ENCODE data around the gene MMP15.

The MMP15 gene

GRCh38 chr16:57994361-57994760 lies 31.2 kb upstream of the MMP15 start:
- no peak overlapping the region for H3K27ac ChIP-seq (ENCODE audit: low read length, poor library complexity, severe bottlenecking)
- no peak overlapping the region for H2AFZ ChIP-seq (ENCODE audit: low read depth, low read length)
- no peak overlapping the region for H2BK12ac ChIP-seq (ENCODE audit: low read length in 2 of 2)
- H2BK5ac ChIP-seq (ENCODE audit: low read depth, low read length, poor library complexity, severe bottlenecking): no peak overlapping the region
- H3K27me3 ChIP-seq (ENCODE audit: control insufficient read depth in 1 of 2, insufficient read depth in 1 of 2, low read length in 2 of 2): peaks cover 0 to 23% of the 10 kb centered on the region in 2 experiments
- peaks cover 44% of the 10 kb centered on the region for H3K79me1 ChIP-seq (replicated peaks; ENCODE audit: low read length, poor library complexity, severe bottlenecking)
- 100% methylated on average over 2 of the region's 4 CpGs for WGBS
- no peak overlapping the region for H3K18ac ChIP-seq (ENCODE audit: low read depth in 1 of 2, low read length in 2 of 2)
- DNase-seq: no peak
- no peak overlapping the region for H3K4ac ChIP-seq (ENCODE audit: low read depth in 1 of 2, low read length in 2 of 2)
- H3K9me3 ChIP-seq (ENCODE audit: control insufficient read depth, low read length): no peaks in the 10 kb centered on the region
- no peak overlapping the region for H2AK5ac ChIP-seq (ENCODE audit: low read length, severe bottlenecking)
- H3K9ac ChIP-seq (ENCODE audit: low read length): no peak overlapping the region
- H2BK15ac ChIP-seq (ENCODE audit: low read depth, poor library complexity, severe bottlenecking): no peak overlapping the region
- no peak overlapping the region for H3K4me2 ChIP-seq (ENCODE audit: low read length, poor library complexity, severe bottlenecking)
- no peak overlapping the region for H3K14ac ChIP-seq (ENCODE audit: low read length in 2 of 2)
- no peak overlapping the region for H3K23ac ChIP-seq (ENCODE audit: low read length in 2 of 2)
- peaks cover 27% of the 10 kb centered on the region for H3K4me1 ChIP-seq (ENCODE audit: control insufficient read depth, insufficient read depth, low read depth, low read length)
- H2BK120ac ChIP-seq (ENCODE audit: low read depth, low read length): no peak overlapping the region
- H4K91ac ChIP-seq (ENCODE audit: low read length): no peak overlapping the region
- peaks cover 41 to 57% of the 10 kb centered on the region in 2 experiments for H3K36me3 ChIP-seq (ENCODE audit: control insufficient read depth in 1 of 2, insufficient read depth in 2 of 2, low read depth in 1 of 2, low read length in 2 of 2)
- H4K8ac ChIP-seq (ENCODE audit: low read length): no peak overlapping the region
- no peak overlapping the region for H3K4me3 ChIP-seq (ENCODE audit: insufficient read depth in 1 of 2, low read depth in 1 of 2, low read length in 2 of 2)

GRCh38 chr16:57994778-57995177 lies 30.8 kb upstream of the MMP15 start:
- Histone ChIP-seq H3K9ac (ENCODE audit: low read length) (no peak overlapping the region), H3K4ac (ENCODE audit: low read depth in 1 of 2, low read length in 2 of 2) (no peak overlapping the region), H2BK120ac (ENCODE audit: low read depth, low read length) (no peak overlapping the region), H2AFZ (ENCODE audit: low read depth, low read length) (no peak overlapping the region), H2BK5ac (ENCODE audit: low read depth, low read length, poor library complexity, severe bottlenecking) (no peak overlapping the region), H2BK12ac (ENCODE audit: low read length in 2 of 2) (no peak overlapping the region), H2BK15ac (ENCODE audit: low read depth, poor library complexity, severe bottlenecking) (no peak overlapping the region), H3K23ac (ENCODE audit: low read length in 2 of 2) (no peak overlapping the region), H3K79me1 (replicated peaks; ENCODE audit: low read length, poor library complexity, severe bottlenecking) (peaks cover 44% of the 10 kb centered on the region), H3K18ac (ENCODE audit: low read depth in 1 of 2, low read length in 2 of 2) (no peak overlapping the region), H2AK5ac (ENCODE audit: low read length, severe bottlenecking) (no peak overlapping the region), H3K4me2 (ENCODE audit: low read length, poor library complexity, severe bottlenecking) (no peak overlapping the region), H3K9me3 (ENCODE audit: control insufficient read depth, low read length) (no peaks in the 10 kb centered on the region), H3K4me1 (ENCODE audit: control insufficient read depth, insufficient read depth, low read depth, low read length) (peaks cover 31% of the 10 kb centered on the region), H3K36me3 (ENCODE audit: control insufficient read depth in 1 of 2, insufficient read depth in 2 of 2, low read depth in 1 of 2, low read length in 2 of 2) (peaks cover 41 to 57% of the 10 kb centered on the region in 2 experiments), H3K27me3 (ENCODE audit: control insufficient read depth in 1 of 2, insufficient read depth in 1 of 2, low read length in 2 of 2) (peaks cover 0 to 19% of the 10 kb centered on the region in 2 experiments), H3K4me3 (ENCODE audit: insufficient read depth in 1 of 2, low read depth in 1 of 2, low read length in 2 of 2) (no peak overlapping the region), H4K91ac (ENCODE audit: low read length) (no peak overlapping the region), H3K14ac (ENCODE audit: low read length in 2 of 2) (no peak overlapping the region), H4K8ac (ENCODE audit: low read length) (no peak overlapping the region), H3K27ac (ENCODE audit: low read length, poor library complexity, severe bottlenecking) (no peak overlapping the region)
- 51% methylated on average over 4 of the region's 4 CpGs for WGBS
- peak; percentile 49 for DNase-seq

DNA sequence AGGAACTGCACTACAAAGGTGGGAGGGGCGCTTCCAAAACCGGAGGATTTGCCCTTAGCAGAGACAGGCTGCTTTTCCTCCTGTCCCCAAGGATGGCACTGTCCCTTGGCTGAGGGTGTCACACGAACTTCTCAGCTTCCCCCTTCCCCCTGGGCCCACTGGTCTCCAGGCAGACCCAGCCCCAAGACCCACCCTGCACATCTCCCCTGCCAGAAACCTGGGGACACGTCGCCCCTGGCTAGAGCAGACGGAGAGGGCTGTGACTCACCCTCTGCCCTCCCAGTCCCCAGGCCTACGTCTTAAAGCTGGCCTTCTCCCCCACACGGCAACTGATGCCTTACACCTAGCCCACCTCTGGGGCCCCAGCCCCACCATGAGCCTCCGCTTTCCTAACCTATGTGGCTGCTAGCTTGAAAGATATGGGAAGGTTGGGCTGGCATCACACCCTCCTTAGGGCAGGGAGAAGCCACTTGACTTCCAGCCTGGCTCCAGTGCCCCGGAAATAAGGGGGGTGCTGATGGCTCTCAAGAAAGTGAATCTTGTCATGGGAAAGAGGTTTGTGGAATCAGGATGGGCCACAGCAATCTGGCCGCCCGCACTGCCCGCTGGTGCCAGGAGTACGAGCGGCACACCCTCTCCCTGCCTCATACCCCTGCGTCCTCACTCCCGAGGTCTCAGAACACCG lies 29.7 kb upstream of the MMP15 start:
- no peak overlapping the region for H2BK15ac ChIP-seq (ENCODE audit: low read depth, poor library complexity, severe bottlenecking)
- H3K4ac ChIP-seq (ENCODE audit: low read depth in 1 of 2, low read length in 2 of 2): no peak overlapping the region
- no peak overlapping the region for H2AFZ ChIP-seq (ENCODE audit: low read depth, low read length)
- H2AK5ac ChIP-seq (ENCODE audit: low read length, severe bottlenecking): no peak overlapping the region
- peaks cover 33% of the 10 kb centered on the region for H3K4me1 ChIP-seq (ENCODE audit: control insufficient read depth, insufficient read depth, low read depth, low read length)
- no peak overlapping the region for H2BK12ac ChIP-seq (ENCODE audit: low read length in 2 of 2)
- H3K9ac ChIP-seq (ENCODE audit: low read length): no peak overlapping the region
- H3K36me3 ChIP-seq (ENCODE audit: control insufficient read depth in 1 of 2, insufficient read depth in 2 of 2, low read depth in 1 of 2, low read length in 2 of 2): peaks cover 41 to 57% of the 10 kb centered on the region in 2 experiments
- peak overlapping the region; percentile 7 for H4K8ac ChIP-seq (ENCODE audit: low read length)
- no peak overlapping the region for H3K27ac ChIP-seq (ENCODE audit: low read length, poor library complexity, severe bottlenecking)
- H3K27me3 ChIP-seq (ENCODE audit: control insufficient read depth in 1 of 2, insufficient read depth in 1 of 2, low read length in 2 of 2): peaks cover 0 to 11% of the 10 kb centered on the region in 2 experiments
- no peak overlapping the region for H3K23ac ChIP-seq (ENCODE audit: low read length in 2 of 2)
- 86% methylated on average over 17 of the region's 18 CpGs for WGBS
- H3K9me3 ChIP-seq (ENCODE audit: control insufficient read depth, low read length): no peaks in the 10 kb centered on the region
- H2BK120ac ChIP-seq (ENCODE audit: low read depth, low read length): no peak overlapping the region
- H4K91ac ChIP-seq (ENCODE audit: low read length): no peak overlapping the region
- H2BK5ac ChIP-seq (ENCODE audit: low read depth, low read length, poor library complexity, severe bottlenecking): no peak overlapping the region
- no peak overlapping the region for H3K18ac ChIP-seq (ENCODE audit: low read depth in 1 of 2, low read length in 2 of 2)
- no peak for DNase-seq
- H3K4me2 ChIP-seq (ENCODE audit: low read length, poor library complexity, severe bottlenecking): no peak overlapping the region
- H3K4me3 ChIP-seq (ENCODE audit: insufficient read depth in 1 of 2, low read depth in 1 of 2, low read length in 2 of 2): no peak overlapping the region
- no peak overlapping the region for H3K14ac ChIP-seq (ENCODE audit: low read length in 2 of 2)
- peaks cover 45% of the 10 kb centered on the region for H3K79me1 ChIP-seq (replicated peaks; ENCODE audit: low read length, poor library complexity, severe bottlenecking)

GRCh38 chr16:57996406-57997175 lies 29.0 kb upstream of the MMP15 start:
- H3K18ac ChIP-seq (ENCODE audit: low read depth in 1 of 2, low read length in 2 of 2): no peak overlapping the region
- H4K91ac ChIP-seq (ENCODE audit: low read length): peak overlapping the region; percentile 29
- peaks cover 35% of the 10 kb centered on the region for H3K4me1 ChIP-seq (ENCODE audit: control insufficient read depth, insufficient read depth, low read depth, low read length)
- H3K4me2 ChIP-seq (ENCODE audit: low read length, poor library complexity, severe bottlenecking): no peak overlapping the region
- H3K23ac ChIP-seq (ENCODE audit: low read length in 2 of 2): no peak overlapping the region
- peaks cover 41 to 57% of the 10 kb centered on the region in 2 experiments for H3K36me3 ChIP-seq (ENCODE audit: control insufficient read depth in 1 of 2, insufficient read depth in 2 of 2, low read depth in 1 of 2, low read length in 2 of 2)
- DNase-seq: no peak
- no peak overlapping the region for H2BK15ac ChIP-seq (ENCODE audit: low read depth, poor library complexity, severe bottlenecking)
- no peak overlapping the region for H3K14ac ChIP-seq (ENCODE audit: low read length in 2 of 2)
- no peak overlapping the region for H2AFZ ChIP-seq (ENCODE audit: low read depth, low read length)
- H2BK5ac ChIP-seq (ENCODE audit: low read depth, low read length, poor library complexity, severe bottlenecking): no peak overlapping the region
- H3K9me3 ChIP-seq (ENCODE audit: control insufficient read depth, low read length): no peaks in the 10 kb centered on the region
- peak overlapping the region; percentile 7 for H4K8ac ChIP-seq (ENCODE audit: low read length)
- H3K4ac ChIP-seq (ENCODE audit: low read depth in 1 of 2, low read length in 2 of 2): no peak overlapping the region
- H3K27ac ChIP-seq (ENCODE audit: low read length, poor library complexity, severe bottlenecking): no peak overlapping the region
- no peak overlapping the region for H2BK120ac ChIP-seq (ENCODE audit: low read depth, low read length)
- no peak overlapping the region for H2AK5ac ChIP-seq (ENCODE audit: low read length, severe bottlenecking)
- no peak overlapping the region for H3K9ac ChIP-seq (ENCODE audit: low read length)
- peaks cover 0 to 5% of the 10 kb centered on the region in 2 experiments for H3K27me3 ChIP-seq (ENCODE audit: control insufficient read depth in 1 of 2, insufficient read depth in 1 of 2, low read length in 2 of 2)
- 98% methylated on average over 62 of the region's 62 CpGs for WGBS
- no peak overlapping the region for H3K4me3 ChIP-seq (ENCODE audit: insufficient read depth in 1 of 2, low read depth in 1 of 2, low read length in 2 of 2)
- H3K79me1 ChIP-seq (replicated peaks; ENCODE audit: low read length, poor library complexity, severe bottlenecking): peaks cover 49% of the 10 kb centered on the region
- no peak overlapping the region for H2BK12ac ChIP-seq (ENCODE audit: low read length in 2 of 2)

All from mesenchymal stem cell (in vitro differentiated cells and primary cell).